Measurements from ENCODE around the gene INHBB.
"Not testable (repeated sequence)": the region's sequence is repeated elsewhere in the genome, so short reads cannot be mapped to it uniquely, and the experiment has no call there.

The INHBB gene

DNA sequence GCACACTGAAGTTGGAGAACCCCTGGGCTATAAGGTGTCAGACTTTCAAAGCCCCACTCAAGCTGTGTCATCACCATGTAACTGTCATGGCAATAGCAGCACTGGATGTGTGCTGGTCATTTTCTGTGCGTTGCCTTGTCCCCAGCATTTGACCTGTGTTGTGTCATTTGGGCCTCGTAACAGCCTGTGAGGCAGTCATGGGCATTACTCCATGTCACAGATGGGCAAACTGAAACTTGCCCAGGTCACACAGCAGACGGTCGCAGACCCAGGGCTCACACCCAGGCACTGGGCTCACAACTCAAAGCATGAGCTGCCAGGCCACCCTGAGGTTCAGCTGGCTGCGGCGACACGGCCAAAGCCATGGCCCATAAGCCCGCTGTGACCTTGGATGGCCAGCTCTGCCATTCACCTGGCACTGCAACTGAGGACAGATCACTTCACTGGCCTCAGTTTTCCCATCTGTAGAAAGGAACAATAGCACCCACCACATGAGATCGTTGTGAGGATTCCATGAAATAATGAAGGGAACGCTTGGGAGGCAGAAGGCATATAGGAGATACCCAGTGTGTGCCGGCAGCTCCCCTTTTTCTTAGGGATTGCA lies 36.7 kb downstream of the INHBB start:
- DNase-seq (ENCODE audit: low spot score) = no peak

DNA sequence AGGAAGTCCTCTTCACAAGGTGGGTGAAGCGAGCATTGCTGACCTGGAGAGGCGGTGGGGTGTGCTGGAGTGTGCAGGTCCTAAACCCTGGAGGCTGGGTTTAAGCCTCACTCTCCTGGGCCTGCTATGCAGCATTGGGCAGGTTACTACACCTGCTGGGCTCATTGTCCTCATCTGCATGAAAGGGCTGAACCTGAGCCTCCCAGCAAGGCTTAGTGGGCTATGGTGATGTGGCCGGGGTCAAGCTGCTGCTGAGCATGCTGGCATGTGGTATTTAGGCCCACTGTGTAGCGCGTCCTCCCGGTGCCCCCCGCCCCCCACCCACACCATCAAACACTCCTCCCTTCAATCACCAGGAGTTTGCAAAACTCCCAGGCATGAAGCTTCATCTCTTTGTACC lies 37.3 kb downstream of the INHBB start:
- DNase-seq (ENCODE audit: low spot score) = no peak

DNA sequence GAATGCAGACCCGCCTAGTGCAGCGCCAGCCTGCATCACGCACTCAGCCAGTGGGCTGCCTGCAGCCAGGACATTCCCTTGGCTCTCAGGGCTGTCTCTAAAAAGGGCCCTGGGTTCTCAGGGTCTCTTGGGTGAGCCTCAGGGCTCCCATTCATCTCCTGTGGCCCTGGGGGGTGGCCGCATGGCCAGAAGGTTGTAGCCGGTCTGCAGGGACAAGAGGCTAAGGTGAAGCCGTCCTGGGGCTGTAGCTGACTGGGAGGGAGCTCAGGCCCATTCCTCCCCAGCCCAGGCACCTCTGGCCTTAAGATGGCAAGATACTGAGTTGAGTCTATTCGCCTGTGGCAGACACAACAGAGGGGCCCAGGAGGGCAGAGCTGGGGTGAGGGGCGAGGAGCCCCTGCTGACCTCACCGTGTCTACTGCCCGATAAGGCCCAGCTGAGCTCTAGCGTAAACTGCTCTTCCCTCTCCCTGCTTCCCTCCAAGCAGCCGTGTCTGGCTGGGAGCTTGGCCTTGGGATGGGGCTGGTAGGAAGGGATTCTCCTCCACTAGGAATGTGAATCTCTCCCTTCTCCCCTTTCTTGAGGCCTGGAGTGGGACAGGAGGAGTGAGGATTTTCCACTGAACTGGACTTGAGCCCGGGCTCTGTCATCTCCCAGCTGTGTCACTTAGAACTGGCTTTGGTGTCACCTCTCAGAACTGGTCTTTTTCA lies 37.9 kb downstream of the INHBB start:
- no peak for DNase-seq (ENCODE audit: low spot score)

DNA sequence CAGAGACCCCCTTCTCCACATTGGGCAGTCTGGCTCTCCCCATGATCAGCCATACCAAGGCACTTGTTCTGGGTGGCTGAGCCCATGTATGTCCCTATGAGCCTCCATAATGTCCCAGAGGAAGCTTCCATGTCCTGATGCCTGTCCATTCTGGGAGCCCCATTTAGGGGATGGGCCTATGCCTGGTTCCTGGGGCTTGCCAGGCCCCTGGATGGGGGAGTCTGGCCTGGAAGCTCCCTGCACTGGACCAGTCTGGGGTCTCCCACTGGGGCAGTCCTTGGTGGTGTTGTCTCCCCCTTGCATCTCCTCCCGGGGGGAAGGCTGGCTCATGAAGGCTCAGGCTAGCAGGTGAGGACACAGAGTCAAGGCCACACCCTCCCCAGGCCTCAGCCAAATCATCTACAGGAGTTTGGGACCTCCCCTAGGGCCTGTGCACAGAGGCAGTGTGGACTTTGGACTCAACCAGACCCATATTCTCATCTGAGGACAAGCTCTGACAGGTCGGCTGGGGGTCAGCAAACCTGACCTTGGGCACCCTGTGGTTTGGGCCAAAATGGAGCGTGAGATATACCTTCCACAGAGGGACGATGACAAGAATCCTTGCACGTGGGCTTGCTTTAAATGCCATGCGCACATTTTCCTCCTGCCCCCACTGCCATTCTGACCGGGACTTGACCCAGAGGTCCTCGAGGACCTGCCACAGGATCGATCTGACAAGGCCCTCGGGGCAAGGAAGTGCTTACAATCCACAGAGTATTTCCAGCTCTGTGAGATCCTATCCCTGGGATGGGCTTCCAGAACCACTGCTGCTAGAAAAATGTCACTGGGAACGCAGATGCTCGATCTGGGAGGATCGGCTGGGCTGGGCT lies 38.8 kb downstream of the INHBB start:
- DNase-seq (ENCODE audit: low spot score) = no peak

DNA sequence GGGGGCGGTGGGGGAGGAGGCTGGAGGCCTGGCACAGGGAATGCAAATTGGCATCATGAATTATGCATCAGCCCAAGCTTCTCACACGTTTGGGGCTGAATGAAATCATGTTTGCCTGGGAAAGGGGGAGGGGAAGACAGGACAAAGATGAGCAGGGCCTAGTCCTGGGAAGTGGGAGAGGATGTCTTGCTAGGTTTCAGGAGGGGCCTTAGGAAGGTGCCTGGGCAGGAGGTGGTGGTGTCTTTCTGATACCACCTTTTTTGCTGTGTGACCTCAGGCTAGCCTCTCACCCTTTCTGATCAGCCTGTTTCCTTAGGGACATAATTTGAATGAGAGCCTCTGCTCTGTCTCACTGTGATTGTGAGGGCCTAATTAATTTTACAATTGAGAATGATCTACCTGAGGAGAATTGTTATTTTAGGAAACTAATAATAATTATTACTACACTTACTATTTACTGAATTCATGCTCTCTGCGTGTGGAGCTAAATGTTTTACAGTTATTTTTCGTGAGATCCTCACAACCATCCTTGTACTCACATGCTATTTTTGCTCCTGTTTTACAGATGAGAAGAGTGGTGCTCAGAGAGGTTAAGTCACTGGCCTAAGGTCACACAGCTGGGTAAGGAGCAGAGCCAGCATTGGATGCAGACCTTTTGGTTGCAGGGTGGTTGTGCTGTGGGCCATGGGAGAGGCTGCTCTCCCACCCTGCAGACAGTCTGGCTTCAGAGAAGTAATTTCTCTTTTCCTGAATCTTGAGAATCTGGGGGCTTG lies 39.6 kb downstream of the INHBB start:
- DNase-seq (ENCODE audit: low spot score) = no peak

DNA sequence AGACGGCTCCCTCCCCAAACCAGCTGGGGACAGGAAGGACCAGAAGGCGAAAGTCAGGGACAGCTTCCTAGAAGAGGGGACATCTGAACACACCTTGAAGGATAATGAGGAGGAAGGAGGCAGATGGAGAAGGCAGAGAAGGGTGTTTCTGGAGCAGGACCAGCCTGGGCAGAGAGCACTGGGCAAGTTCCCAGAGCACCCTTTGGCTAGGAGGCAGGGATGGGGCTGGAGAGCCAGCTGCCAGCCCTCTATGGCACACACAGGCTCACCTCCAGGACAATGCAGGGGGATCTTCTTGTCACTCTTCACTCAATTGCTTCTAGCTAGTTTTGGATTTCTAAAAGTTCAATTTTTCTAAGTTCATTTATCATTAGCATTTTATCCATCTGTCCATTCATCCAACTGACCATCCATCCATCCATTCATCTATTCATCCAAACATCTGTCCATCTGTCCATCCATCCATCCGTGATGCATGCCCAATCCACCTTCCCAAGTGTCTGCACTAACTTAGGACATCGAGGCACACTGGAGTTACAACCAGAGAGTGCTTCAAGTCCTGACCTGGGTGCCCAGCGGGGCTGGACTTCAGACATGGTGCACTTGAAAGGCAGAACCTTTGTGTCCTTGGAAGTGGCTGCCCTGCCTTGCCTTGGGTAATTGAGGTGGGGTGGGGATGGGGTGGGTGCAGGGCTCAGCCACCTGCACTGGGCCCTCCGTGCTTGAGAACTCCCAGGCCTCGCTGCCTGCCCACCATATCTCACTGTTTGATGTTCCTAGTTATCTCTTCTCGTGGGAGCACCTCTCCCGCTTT lies 42.5 kb downstream of the INHBB start:
- DNase-seq (ENCODE audit: low spot score) = no peak

DNA sequence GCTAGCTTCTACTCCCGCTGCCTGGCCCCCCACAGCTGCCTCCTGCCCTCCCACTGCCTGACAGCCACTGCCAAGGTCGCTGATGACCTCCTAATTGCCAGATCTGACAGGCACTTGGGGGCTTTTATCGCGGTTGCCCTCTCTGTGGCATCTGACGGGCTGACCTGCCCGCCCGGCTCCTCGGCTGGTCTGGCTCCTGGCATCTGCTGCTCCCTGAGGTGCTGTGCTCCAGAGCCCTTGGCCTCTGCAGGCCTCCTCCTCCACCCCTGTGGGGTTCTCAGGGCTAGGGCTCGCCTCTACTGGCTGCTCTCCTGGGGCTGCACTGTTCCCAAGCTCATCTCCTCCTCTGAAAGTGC lies 43.1 kb downstream of the INHBB start:
- no peak for DNase-seq (ENCODE audit: low spot score)

DNA sequence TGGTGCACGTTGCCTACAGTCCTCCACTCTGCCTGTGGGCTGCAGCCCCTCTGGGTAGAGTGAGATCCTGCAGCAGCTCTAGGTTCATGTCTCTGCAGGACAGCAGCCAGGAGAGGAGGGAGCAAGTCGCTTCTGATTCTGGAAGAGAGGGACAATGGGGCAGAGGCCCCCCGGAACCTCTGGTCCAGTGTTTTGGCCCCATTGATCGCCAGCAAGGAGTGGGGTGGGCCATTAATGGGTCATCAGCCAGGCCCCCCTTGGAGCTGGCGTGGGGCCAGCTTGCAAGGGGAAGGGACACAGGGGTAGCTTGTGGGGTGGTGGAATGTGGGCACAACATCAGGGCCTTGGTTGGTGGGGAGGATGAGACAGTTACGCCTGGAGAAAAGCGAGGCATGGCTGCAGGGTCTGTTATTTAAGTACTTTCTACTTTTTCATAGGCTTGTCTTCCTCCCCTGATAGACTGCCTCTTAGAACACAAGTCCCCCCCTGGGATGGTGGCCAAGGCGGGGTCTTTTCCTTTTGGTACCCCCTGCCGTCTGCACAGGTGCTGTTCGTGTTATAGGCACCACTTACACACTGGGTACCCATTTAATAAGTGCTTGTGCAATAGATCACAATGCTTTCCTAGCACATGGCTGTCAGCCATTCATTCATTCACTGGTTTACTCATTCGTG lies 44.6 kb downstream of the INHBB start:
- DNase-seq (ENCODE audit: low spot score) = no peak

DNA sequence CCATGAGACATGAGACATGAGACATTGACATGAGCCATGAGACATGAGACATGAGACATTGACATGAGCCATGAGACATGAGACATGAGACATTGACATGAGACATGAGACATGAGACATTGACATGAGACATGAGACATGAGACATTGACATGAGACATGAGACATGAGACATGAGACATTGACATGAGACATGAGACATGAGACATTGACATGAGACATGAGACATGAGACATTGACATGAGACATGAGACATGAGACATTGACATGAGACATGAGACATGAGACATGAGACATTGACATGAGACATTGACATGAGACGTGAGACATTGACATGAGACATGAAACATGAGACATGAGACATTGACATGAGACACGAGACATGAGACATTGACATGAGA lies 45.4 kb downstream of the INHBB start:
- not testable (repeated sequence) for DNase-seq (ENCODE audit: low spot score)

DNA sequence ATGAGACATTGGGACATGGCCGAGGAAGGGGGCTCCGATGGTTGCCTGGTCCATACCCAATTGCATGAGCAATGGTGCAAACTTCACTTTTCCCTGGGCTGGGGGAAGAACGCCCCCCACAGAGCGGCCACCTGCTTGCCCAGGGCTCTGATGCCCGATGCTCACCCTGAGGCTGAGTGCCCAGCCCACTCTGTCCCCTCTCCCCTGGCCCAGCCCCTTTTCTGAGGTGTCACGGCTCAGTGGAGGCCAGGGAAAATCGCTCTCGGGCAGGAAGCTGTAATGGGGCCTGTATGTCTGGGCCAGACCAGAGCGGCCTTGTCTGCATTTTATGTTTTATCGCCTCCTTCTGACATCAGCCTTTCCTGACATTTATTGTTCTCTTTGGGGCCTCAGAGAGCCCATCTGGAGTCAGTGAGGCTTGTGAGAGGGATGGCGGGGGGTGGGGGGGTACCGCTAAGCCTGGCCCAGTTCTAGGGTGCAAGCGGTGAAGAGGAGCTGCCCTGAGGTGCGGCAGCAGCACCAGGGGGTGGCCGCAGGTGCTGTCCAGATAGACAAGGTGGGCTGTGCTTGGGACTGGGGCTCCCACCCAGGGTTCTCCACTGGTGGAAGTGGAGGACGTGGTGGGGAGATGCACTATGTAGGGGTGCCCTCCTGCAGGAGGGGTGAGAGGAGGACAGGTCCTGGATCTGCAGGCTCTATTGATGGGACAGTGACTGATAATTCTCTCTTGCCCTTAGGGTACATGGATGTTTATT lies 46.2 kb downstream of the INHBB start:
- no peak for DNase-seq (ENCODE audit: low spot score)

DNA sequence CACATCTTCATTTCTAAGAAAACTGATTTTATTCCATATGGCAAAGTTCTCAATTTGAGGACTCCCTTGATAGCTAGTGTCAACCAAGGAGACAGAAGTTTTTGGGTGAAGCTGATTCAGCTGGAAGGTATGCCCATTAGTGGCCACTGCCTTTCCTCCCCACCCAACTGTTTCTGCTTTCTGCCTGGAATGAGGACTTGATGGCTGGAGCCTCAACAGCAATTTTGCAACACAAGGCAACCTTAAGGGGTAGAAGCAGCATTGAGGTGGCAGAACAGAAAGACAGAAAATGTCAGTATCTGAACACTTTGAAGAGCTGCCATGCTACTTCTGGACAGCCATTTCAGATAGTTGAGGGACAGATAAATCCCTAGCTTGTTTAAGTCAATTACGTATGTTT lies 47.0 kb downstream of the INHBB start:
- DNase-seq (ENCODE audit: low spot score) = no peak

DNA sequence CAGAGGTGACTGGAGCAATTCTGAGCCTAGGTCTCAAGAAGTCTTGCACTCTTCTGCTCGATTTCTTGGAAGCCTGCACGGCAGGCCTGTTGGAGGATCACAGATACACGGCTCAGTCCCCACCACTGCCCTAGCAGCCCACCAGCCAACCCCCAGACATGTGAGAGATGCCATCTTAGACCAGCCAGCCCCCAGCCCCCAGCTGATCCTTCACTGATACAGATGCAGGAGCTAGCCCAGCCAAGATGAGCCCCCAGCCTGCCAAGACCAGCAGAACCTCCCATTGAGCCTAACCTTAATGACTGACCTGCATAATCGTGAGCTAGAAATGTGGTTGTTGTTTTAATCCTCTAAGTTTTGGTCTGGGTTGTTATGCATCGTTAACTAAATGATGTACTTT lies 47.5 kb downstream of the INHBB start:
- DNase-seq (ENCODE audit: low spot score) = no peak

DNA sequence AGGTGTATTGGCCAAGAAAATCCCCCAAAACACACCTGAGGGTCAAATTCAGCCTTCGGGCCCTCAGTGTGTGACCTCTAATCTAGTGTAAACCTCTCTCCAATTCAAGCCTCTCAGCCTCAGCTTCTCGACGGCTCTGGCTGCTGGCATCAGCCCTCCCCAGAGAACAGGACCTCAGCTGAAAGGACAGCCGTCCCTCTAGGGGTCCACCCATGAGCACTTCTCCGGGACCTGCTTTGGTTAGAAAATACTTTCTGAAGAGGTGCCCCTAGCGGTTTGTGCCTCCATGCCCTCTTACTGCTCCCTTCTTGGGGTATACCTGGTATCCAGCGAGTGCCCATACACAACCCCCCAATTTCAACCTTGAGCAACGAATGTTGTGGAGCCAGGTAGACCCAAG lies 48.8 kb downstream of the INHBB start:
- DNase-seq (ENCODE audit: low spot score) = no peak

DNA sequence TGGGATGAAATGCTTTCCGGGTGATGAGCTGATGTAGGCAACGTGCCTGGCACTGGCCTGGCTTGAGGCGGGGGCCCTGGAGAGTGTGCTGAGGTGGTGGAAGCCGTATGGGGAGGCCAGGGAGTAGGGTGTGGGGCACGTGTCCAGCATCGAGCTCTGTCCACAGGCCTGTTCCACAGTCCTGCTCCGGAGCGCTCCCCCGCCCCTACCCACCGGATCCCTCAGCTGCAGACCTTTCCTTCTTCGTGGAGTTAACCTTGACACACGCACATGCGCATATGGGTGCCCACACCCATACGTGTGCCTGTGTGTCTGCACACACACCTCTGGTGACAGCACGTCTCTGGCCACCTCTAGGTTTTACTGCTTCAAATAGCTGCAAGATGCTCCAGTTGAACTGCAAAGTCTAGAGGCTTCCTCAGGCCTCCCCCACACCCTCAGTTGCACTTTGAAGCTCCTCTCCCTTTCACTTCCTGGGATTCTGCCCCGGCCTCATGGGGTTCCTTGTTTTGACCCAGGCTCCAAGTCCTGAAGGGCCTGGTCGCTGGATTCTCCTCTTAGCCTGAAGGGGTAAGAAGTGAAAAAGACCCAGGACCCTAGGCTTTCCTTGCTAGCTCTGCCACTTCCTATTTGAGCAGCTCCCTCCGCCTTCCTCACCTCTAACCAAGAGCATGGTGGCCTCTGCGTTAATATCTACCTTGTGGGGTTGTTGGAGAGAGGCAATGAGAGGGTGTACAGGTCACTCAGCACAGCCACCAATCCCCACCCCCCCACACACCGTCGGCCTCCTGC lies 49.5 kb downstream of the INHBB start:
- no peak for DNase-seq (ENCODE audit: low spot score)

DNA sequence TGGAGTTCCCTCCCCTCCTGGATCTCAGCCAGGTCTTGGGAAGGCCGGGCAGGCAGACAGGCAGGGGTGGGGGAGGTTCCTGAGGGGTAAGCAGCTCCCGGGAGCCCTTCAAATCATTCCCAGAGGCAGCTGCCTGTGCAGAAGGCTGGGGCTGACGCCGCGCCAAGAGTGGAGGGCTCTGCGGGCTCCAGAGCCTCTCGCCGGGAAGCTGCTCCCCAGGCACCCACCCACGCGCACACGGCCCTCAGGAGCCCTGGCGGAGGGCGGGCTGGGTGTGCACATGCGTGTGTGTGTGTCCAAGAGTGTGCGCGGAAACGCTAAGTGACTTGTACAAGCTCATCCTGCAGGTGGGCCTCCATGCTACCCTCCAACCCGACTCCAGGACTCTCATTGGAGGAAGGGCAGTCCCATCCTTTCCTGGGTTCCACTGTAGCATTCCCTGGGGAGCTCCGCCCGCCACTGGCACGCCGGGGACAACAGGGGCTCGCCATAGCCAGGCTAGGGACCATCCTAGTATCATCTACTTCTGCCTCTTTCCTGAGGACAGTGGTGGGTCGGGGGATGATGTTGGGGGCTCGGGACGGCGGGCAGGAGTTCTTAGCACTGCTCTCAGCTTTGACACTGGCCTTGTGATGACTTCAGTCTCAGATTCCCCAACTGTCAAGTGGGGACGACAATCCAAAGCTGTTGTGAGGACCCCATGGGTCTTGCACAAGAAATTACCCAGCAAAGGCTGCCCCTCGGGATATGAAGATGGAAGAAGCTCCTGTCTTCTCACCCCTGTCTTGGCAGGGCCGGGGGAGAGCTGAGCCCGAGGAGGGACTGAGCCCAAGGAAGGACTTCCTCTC lies 50.3 kb downstream of the INHBB start:
- DNase-seq (ENCODE audit: low spot score) = no peak

DNA sequence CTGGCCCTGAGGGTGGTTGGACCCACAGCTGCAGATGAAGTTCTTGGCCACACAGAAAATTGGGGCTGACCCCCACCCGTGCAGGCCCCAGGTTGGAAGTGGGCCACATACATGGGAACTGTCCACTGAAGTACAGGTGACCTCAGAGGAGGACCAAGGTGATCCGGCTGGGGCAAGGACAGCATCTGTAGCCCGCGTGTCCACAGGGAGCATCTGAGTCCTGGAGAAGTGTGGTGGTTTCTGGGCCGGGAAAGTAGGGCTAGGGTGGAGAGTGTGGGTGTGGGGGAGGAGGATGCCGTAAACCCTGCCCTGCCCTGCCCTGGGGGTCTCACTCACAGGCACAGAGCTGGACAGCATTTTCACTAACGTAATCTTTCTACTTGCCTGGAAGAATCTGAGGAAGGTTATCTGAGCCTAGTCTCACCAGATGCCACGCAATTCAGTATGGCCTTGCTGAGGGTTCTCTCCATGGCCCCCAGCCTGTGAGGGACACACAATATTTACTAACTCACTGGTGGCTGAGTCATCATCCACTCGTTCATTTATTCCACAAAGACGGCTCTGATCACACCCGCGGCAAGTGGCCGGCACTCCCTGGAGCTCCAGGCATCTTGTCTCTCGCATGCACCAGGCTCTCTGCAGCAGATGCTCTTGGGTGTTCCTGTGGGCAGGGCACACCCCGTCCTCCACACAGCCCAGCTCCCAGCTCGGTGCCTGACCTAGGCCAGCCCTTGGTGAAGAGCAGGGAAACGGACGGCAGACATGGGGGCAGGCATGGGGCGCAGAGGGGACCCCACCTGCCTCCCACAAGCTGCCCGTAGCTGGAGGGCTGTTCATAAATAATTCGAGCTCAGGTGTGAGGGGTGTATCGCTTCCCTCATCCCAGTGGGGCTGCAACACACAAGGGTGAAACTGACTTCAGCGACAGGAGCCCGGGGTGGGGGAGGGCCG lies 51.2 kb downstream of the INHBB start:
- no peak for DNase-seq (ENCODE audit: low spot score)
